Activated CD4-positive, alpha-beta T cell treated with anti-CD3 and anti-CD28 coated beads for 1 hour (primary cell): ENCODE data around the gene ERP29.

Source experiments
- DNase-seq: peaks from one replicate; pipeline ENCODE4 v3.0.0-alpha.2; 2020

ERP29 gene

GRCh38 chr12:112046003-112046402, 32.8 kb downstream of the ERP29 start:
- no peak for DNase-seq

GRCh38 chr12:112049351-112049750, 36.1 kb downstream of the ERP29 start:
- no peak for DNase-seq

- DNase-seq, result no peak
These were observed 47.9 kb downstream of the ERP29 start for GRCh38 chr12:112061137-112061536.

- no peak for DNase-seq
These were observed 50.0 kb downstream of the ERP29 start for GRCh38 chr12:112063273-112063672.

GRCh38 chr12:112066566-112066965, 53.3 kb downstream of the ERP29 start:
- no peak for DNase-seq
